Pancreas (tissue), 10 donors: Measurements from ENCODE around the gene INTS1. TPM values are rescaled to one million over a fixed set of nuclear protein-coding genes. Genes with fewer than 3 reads are reported as not detected.

ENCODE experiments used
- ATAC-seq, 4 donors: fragments of 200-7000 bp; cut with Tn5 transposase; one replicate each; pipeline versions ENCODE4 v1.8.0 to v1.9.1; 2020; ENCODE audit warnings: mild to moderate bottlenecking in 4 of 4, moderate library complexity in 4 of 4
- DNase-seq, 6 donors: peaks; one replicate each; pipeline ENCODE4 v3.0.0-alpha.2; 2020
- FAIRE-seq: peaks from 2 replicates; lab custom pipeline; 2012; peaks lifted over from hg19 to GRCh38; lab: Jason Lieb, UNC
- H3K27ac ChIP-seq, 4 donors: fragments of 200-600 bp; sonication (generic); 1 replicate in 3 of 4; 2 replicates in 1 of 4; pipeline versions ENCODE4 v1.5.0 to v1.8.0; 2020
- H3K27me3 ChIP-seq, 4 donors: fragments of 200-600 bp; one replicate each; pipeline ENCODE4 v1.8.0; 2021
- H3K36me3 ChIP-seq, 3 donors: fragments of 200-600 bp; sonication (generic) in 1 of 3; one replicate each; pipeline versions ENCODE4 v1.5.0 to v1.8.0; 2020 to 2021
- H3K4me1 ChIP-seq, 3 donors: fragments of 200-600 bp; one replicate each; pipeline ENCODE4 v1.8.0; 2021
- H3K4me3 ChIP-seq, 4 donors: fragments of 200-600 bp; sonication (generic) in 2 of 4; one replicate each; pipeline versions ENCODE4 v1.5.0 to v1.8.0; 2020 to 2021
- H3K9me3 ChIP-seq, 4 donors: fragments of 200-600 bp; one replicate each; pipeline ENCODE4 v1.8.0; 2021
- CTCF ChIP-seq, 4 donors: fragments of 200-600 bp; sonication (generic) in 3 of 4; IDR thresholded peaks; one replicate each; pipeline versions ENCODE4 v1.5.0 to v1.8.0; 2021; ENCODE audit warnings: antibody characterized with exemption in 4 of 4
- WGBS, 2 donors: extraction: QIAGEN DNeasy Blood & Tissue Kit; methylation state at CpG; one replicate each; pipeline ENCODE4 v1.1.7; 2013; 5-methylcytosine and 5-hydroxymethylcytosine counted together
- intact Hi-C, 3 donors: fragments of 100-400 bp; cut with DNase I; formaldehyde crosslinking; loops; one replicate each; pipeline versions ENCODE4 v1.11.1 to v1.14.2; 2022
- polyA plus RNA-seq, 2 donors: library from polyadenylated mRNA; stranded (reverse); fragments of 200-250 nt; gene quantifications; one replicate each; pipeline ENCODE4 v1.2.3, GENCODE V29; 2013
- total RNA-seq, 6 donors: library from RNA; stranded (reverse); fragmentation: NEBNext Ultra II Directional in 4 of 6; extraction: Animal tissue kit (Norgen Biotek cat#: 25700) in 4 of 6; gene quantifications; one replicate each; pipeline versions ENCODE4 v1.2.1 to v1.2.4, GENCODE V29; 2021 to 2023
- donor health status: healthy with polysubstance abuse.
- donor health status: DM: no; HTN: no; CAD: no; lungs with moderate emphysema.
- donor health status: DM: no; HTN: no; CAD: no.
- donor health status: control.
- donor health status: control.
- donor health status: Bipolar disorder and iron deficiency.
- donor health status: DM: yes; HTN: yes; CAD: no.
- donor health status: DM: no; HTN: no; CAD: no.
- donor health status: DM: no; HTN: no; CAD: no.
- donor health status: DM: yes; HTN: yes; CAD: no.

Gene INTS1
- total and polyA plus RNA-seq, 8 donors, result 45.0 to 166 (median 62.2) TPM

GRCh38 chr7:1499367-1500029 lies 4.7 kb downstream of the INTS1 start:
- intact Hi-C loops, result loop anchor here in 1 of 3 donors (10.0 kb wide), 1 partner anchor 55 kb away; no protein-coding TSS in a partner anchor
- ATAC-seq, result no peak
- Histone ChIP-seq H3K27ac (no peak overlapping the region), H3K27me3 (no peaks in the 10 kb centered on the region), H3K9me3 (no peaks in the 10 kb centered on the region), H3K4me1 (peaks cover 0 to 9% (median 8%) of the 10 kb centered on the region in 3 donors), H3K4me3 (no peak overlapping the region), H3K36me3 (peaks cover 0 to 44% (median 19%) of the 10 kb centered on the region in 3 donors)
- DNase-seq, result peak in 1 of 6 donors; percentile 64
- TF ChIP-seq CTCF (IDR thresholded peaks at IDR 0.05), result no peak
- FAIRE-seq, result no peak
- WGBS, 2 donors, result 89 to 93% methylated on average over 32 to 33 of the region's 33 CpGs

GRCh38 chr7:1498370-1499305 lies 5.6 kb downstream of the INTS1 start:
- peak in 1 of 6 donors; percentile 74 for DNase-seq
- FAIRE-seq, result no peak
- Histone ChIP-seq H3K4me1 (peaks cover 0 to 9% (median 8%) of the 10 kb centered on the region in 3 donors), H3K27ac (no peak overlapping the region), H3K4me3 (no peak overlapping the region), H3K9me3 (no peaks in the 10 kb centered on the region), H3K27me3 (no peaks in the 10 kb centered on the region), H3K36me3 (peaks cover 0 to 45% (median 19%) of the 10 kb centered on the region in 3 donors)
- no peak for TF ChIP-seq CTCF (IDR thresholded peaks at IDR 0.05)
- no peak for ATAC-seq
- WGBS, 2 donors, result 95 to 96% methylated on average over 47 to 62 of the region's 62 CpGs
- intact Hi-C loops, result no loop called here

GRCh38 chr7:1497293-1497927 lies 6.8 kb downstream of the INTS1 start:
- Histone ChIP-seq H3K27me3 (no peaks in the 10 kb centered on the region), H3K27ac (no peak overlapping the region), H3K9me3 (no peaks in the 10 kb centered on the region), H3K4me3 (no peak overlapping the region), H3K36me3 (peaks cover 0 to 50% (median 19%) of the 10 kb centered on the region in 3 donors), H3K4me1 (no peaks in the 10 kb centered on the region)
- TF ChIP-seq CTCF (IDR thresholded peaks at IDR 0.05), result no peak
- ATAC-seq, result no peak
- intact Hi-C loops, result no loop called here
- no peak for FAIRE-seq
- peak in 1 of 6 donors; percentile 40 for DNase-seq
- 93 to 94% methylated on average over 37 of the region's 37 CpGs for WGBS, 2 donors

GRCh38 chr7:1496531-1497292 lies 7.5 kb downstream of the INTS1 start:
- no peak for ATAC-seq
- peak in 1 of 6 donors; percentile 65 for DNase-seq
- no peak for TF ChIP-seq CTCF (IDR thresholded peaks at IDR 0.05)
- H3K4me3 ChIP-seq, result no peak overlapping the region
- H3K27ac ChIP-seq, result no peak overlapping the region
- no peaks in the 10 kb centered on the region for H3K27me3 ChIP-seq
- H3K36me3 ChIP-seq, result peaks cover 0 to 55% (median 19%) of the 10 kb centered on the region in 3 donors
- FAIRE-seq, result no peak
- intact Hi-C loops, result no loop called here
- no peaks in the 10 kb centered on the region for H3K4me1 ChIP-seq
- H3K9me3 ChIP-seq, result no peaks in the 10 kb centered on the region
- WGBS, 2 donors, result 93 to 95% methylated on average over 33 of the region's 33 CpGs
